ENCODE results near the gene POU1F1. TPM values are rescaled to one million over a fixed set of nuclear protein-coding genes. Genes with fewer than 3 reads are reported as not detected.

POU1F1 gene
- total and polyA plus RNA-seq, 2 of the 8 experiments (the other 6 are each of a cell fraction or from before 2014, with no cell fraction given) = not detected

DNA sequence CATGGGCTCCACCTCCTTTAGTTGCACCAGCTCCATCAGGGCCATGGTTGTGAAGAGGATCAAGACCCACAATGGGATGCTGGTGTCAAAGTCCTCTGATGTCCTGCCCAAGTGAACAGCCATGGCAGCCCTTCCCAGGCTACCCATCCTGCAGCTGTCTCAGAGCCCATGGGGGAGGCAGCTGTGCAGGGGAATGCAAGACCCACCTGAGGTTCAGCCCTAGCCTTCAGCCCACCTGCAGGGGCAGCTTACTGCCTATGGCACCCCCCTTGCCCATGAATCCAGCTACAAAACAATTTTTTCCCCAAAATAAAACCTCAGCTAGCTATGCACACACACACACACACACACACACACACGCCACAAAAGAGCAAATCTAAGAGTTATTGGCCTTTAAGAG is 48.2 kb upstream of the POU1F1 start:
- POLR2A ChIA-PET (ENCODE audit: partially characterized antibody) = no interaction called here
- Histone ChIP-seq H2AK5ac (ENCODE audit: low read depth, low read length) (no peak overlapping the region), H3K4me3 (ENCODE audit: extremely low read depth in 1 of 4, insufficient read depth in 2 of 4, low read depth in 3 of 4, low read length in 4 of 4) (no peak overlapping the region), H3K23ac (ENCODE audit: insufficient read length) (no peak overlapping the region), H4K91ac (replicated peaks; ENCODE audit: insufficient read length, low read length) (no peak overlapping the region), H2BK5ac (ENCODE audit: low read depth, low read length) (no peak overlapping the region), H3K27ac (ENCODE audit: low read depth, low read length) (no peak overlapping the region), H2AFZ (ENCODE audit: low read length) (no peak overlapping the region), H3K56ac (replicated peaks; ENCODE audit: insufficient read length, low read depth, low read length) (no peak overlapping the region), H3K18ac (ENCODE audit: extremely low read depth, low read length) (no peak overlapping the region), H2BK15ac (ENCODE audit: low read length) (no peak overlapping the region), H3K4me1 (replicated peaks in 1 of 4; ENCODE audit: control insufficient read depth in 3 of 4, insufficient read depth in 4 of 4, low read length in 3 of 4) (no peaks in the 10 kb centered on the region), H3K79me1 (ENCODE audit: low read depth, low read length) (no peaks in the 10 kb centered on the region), H3K79me2 (ENCODE audit: control insufficient read depth in 1 of 2, insufficient read depth in 2 of 2, low read length in 2 of 2) (no peaks in the 10 kb centered on the region), H2BK20ac (ENCODE audit: low read length) (no peak overlapping the region), H4K20me1 (replicated peaks in 1 of 2; ENCODE audit: control insufficient read depth in 1 of 2, insufficient read depth in 2 of 2, low read length in 2 of 2) (no peaks in the 10 kb centered on the region), H3K4me2 (ENCODE audit: insufficient read depth in 1 of 2, low read depth in 2 of 2, low read length in 2 of 2) (no peak overlapping the region), H2BK12ac (ENCODE audit: low read depth, low read length) (no peak overlapping the region), H2BK120ac (replicated peaks; ENCODE audit: low read depth, low read length) (no peak overlapping the region), H4K5ac (ENCODE audit: insufficient read length, low read depth, low read length) (no peak overlapping the region), H3K9ac (replicated peaks in 1 of 4; ENCODE audit: extremely low read depth in 1 of 4, low read depth in 3 of 4, low read length in 3 of 4) (no peak overlapping the region), H4K8ac (ENCODE audit: extremely low read depth, insufficient read depth, low read length) (no peak overlapping the region), H3K14ac (ENCODE audit: insufficient read length) (no peak overlapping the region), H3K9me3 (ENCODE audit: insufficient read depth in 2 of 2, low read depth in 1 of 2, low read length in 1 of 2) (peaks cover 0 to 4% of the 10 kb centered on the region in 2 experiments; a peak in 2 of 4 replicates), H3K4ac (replicated peaks; ENCODE audit: insufficient read length, low read depth, low read length) (no peak overlapping the region), H3K23me2 (ENCODE audit: low read depth, low read length) (no peaks in the 10 kb centered on the region), H3K36me3 (ENCODE audit: control insufficient read depth in 2 of 4, insufficient read depth in 4 of 4, low read length in 3 of 4) (no peaks in the 10 kb centered on the region), H3K27me3 (replicated peaks in 1 of 4; ENCODE audit: control insufficient read depth in 3 of 4, extremely low read depth in 1 of 4, insufficient read depth in 3 of 4, low read length in 3 of 4) (no peaks in the 10 kb centered on the region)
- CTCF ChIA-PET (ENCODE audit: partially characterized antibody) = interaction anchor here (0.9 to 1.5 kb wide), 4 partner anchors 11 to 64 kb away, joined by 3 to 10 read pairs (median 3); no protein-coding TSS in a partner anchor
- 95% methylated on average over 1 of the region's 1 CpG; no CpG with 5 or more reads in 1 of the 2 experiments for WGBS, 2 experiments (ENCODE audit: extremely low coverage in 1 of 2, insufficient coverage in 1 of 2, insufficient read length in 1 of 2, insufficient replicate concordance in 2 of 2, low coverage in 1 of 2, low lambda C conversion rate in 2 of 2, missing lambda C conversion rate in 1 of 2)
- FAIRE-seq (no peak), DNase-seq (ENCODE audit: low read depth in 1 of 2, low spot score in 2 of 2) (no peak)
- TF ChIP-seq CHD2 (IDR thresholded peaks at IDR 0.05; ENCODE audit: low read length) = no peak
- no peak for TF ChIP-seq YY1 (IDR thresholded peaks at IDR 0.05; ENCODE audit: low read depth, low read length)
- TF ChIP-seq CTBP2 (IDR thresholded peaks at IDR 0.05; ENCODE audit: borderline replicate concordance, insufficient read depth, insufficient read length, low read length) = no peak
